Activated T-helper 2 cell treated with anti-CD3 and anti-CD28 coated beads, Interferon-gamma antibody, Interleukin-2, Interleukin-4, amounts not matched to agents 10 μg/mL and 5 μg/mL and 100 μg/mL, durations not matched to agents 14 hours and 24 hours and 36 hours (primary cell): ENCODE data around the gene PTBP1. TPM values are rescaled to one million over a fixed set of nuclear protein-coding genes. Genes with fewer than 3 reads are reported as not detected.
"Not testable (repeated sequence)": the region's sequence is repeated elsewhere in the genome, so short reads cannot be mapped to it uniquely, and the experiment has no call there.

ENCODE experiments used
- DNase-seq: peaks from one replicate; pipeline ENCODE4 v3.0.0; 2021; ENCODE audit warnings: low spot score
- H3K27ac Mint-ChIP-seq: one replicate; pipeline ENCODE4 v1.8.0; 2021; ENCODE audit warnings: mixed read lengths
- H3K27me3 Mint-ChIP-seq: one replicate; pipeline ENCODE4 v1.8.0; 2021; ENCODE audit warnings: low read depth, mixed read lengths
- H3K36me3 Mint-ChIP-seq: one replicate; pipeline ENCODE4 v1.8.0; 2021; ENCODE audit warnings: low read depth, mixed read lengths
- H3K4me1 Mint-ChIP-seq: one replicate; pipeline ENCODE4 v1.8.0; 2021; ENCODE audit warnings: low read depth, mixed read lengths
- H3K4me3 Mint-ChIP-seq: one replicate; pipeline ENCODE4 v1.8.0; 2021; ENCODE audit warnings: low read depth, mild to moderate bottlenecking, moderate library complexity, mixed read lengths
- H3K9me3 Mint-ChIP-seq: one replicate; pipeline ENCODE4 v1.8.0; 2021; ENCODE audit warnings: mixed read lengths
- intact Hi-C: fragments of 100-400 bp; cut with micrococcal nuclease; formaldehyde crosslinking; loops from one replicate; pipeline ENCODE4 v1.15.1; 2023
- total RNA-seq: library from RNA; stranded (reverse); gene quantifications from 2 replicates; pipeline ENCODE4 v1.2.3, GENCODE V29; 2022

Gene PTBP1
- total RNA-seq, 1 donor from 2014 or later, result 739 TPM

- H3K27me3 Mint-ChIP-seq, result no peaks in the 10 kb centered on the region
- no peak overlapping the region for H3K27ac Mint-ChIP-seq
- peaks cover 63% of the 10 kb centered on the region for H3K36me3 Mint-ChIP-seq
- H3K4me3 Mint-ChIP-seq, result no peak overlapping the region
- peaks cover 5% of the 10 kb centered on the region for H3K9me3 Mint-ChIP-seq
- DNase-seq, result no peak
- H3K4me1 Mint-ChIP-seq, result peaks cover 2% of the 10 kb centered on the region
- intact Hi-C loops, result no loop called here
These were observed 14.9 kb downstream of the PTBP1 start for GRCh38 chr19:812049-812746.

GRCh38 chr19:812747-813218 is 15.5 kb downstream of the PTBP1 start:
- H3K9me3 Mint-ChIP-seq, result peaks cover 5% of the 10 kb centered on the region
- no peak overlapping the region for H3K4me3 Mint-ChIP-seq
- H3K27me3 Mint-ChIP-seq, result no peaks in the 10 kb centered on the region
- H3K36me3 Mint-ChIP-seq, result peaks cover 57% of the 10 kb centered on the region
- H3K27ac Mint-ChIP-seq, result no peak overlapping the region
- no peaks in the 10 kb centered on the region for H3K4me1 Mint-ChIP-seq
- no peak for DNase-seq
- intact Hi-C loops, result no loop called here

GRCh38 chr19:813219-814151 is 16.2 kb downstream of the PTBP1 start:
- Mint-ChIP-seq H3K4me1 (no peaks in the 10 kb centered on the region), H3K27me3 (no peaks in the 10 kb centered on the region), H3K36me3 (peaks cover 54% of the 10 kb centered on the region), H3K4me3 (no peak overlapping the region), H3K9me3 (peaks cover 5% of the 10 kb centered on the region), H3K27ac (no peak overlapping the region)
- no peak for DNase-seq
- intact Hi-C loops, result no loop called here

GRCh38 chr19:814152-815078 is 17.2 kb downstream of the PTBP1 start:
- H3K36me3 Mint-ChIP-seq, result peaks cover 51% of the 10 kb centered on the region
- peaks cover 5% of the 10 kb centered on the region for H3K9me3 Mint-ChIP-seq
- H3K27me3 Mint-ChIP-seq, result no peaks in the 10 kb centered on the region
- no peak overlapping the region for H3K27ac Mint-ChIP-seq
- intact Hi-C loops, result no loop called here
- H3K4me1 Mint-ChIP-seq, result no peaks in the 10 kb centered on the region
- no peak overlapping the region for H3K4me3 Mint-ChIP-seq
- no peak for DNase-seq

GRCh38 chr19:815079-815774 is 18.0 kb downstream of the PTBP1 start:
- Mint-ChIP-seq H3K9me3 (peaks cover 5% of the 10 kb centered on the region), H3K27me3 (peaks cover 2% of the 10 kb centered on the region), H3K27ac (no peak overlapping the region), H3K4me3 (no peak overlapping the region), H3K4me1 (no peaks in the 10 kb centered on the region), H3K36me3 (peaks cover 43% of the 10 kb centered on the region)
- intact Hi-C loops, result no loop called here
- DNase-seq, result no peak

GRCh38 chr19:815775-816499 is 18.7 kb downstream of the PTBP1 start:
- H3K27me3 Mint-ChIP-seq, result peaks cover 2% of the 10 kb centered on the region
- no peak for DNase-seq
- intact Hi-C loops, result no loop called here
- H3K4me1 Mint-ChIP-seq, result no peaks in the 10 kb centered on the region
- peaks cover 5% of the 10 kb centered on the region for H3K9me3 Mint-ChIP-seq
- H3K36me3 Mint-ChIP-seq, result peaks cover 38% of the 10 kb centered on the region
- H3K4me3 Mint-ChIP-seq, result no peak overlapping the region
- no peak overlapping the region for H3K27ac Mint-ChIP-seq

GRCh38 chr19:816500-816857 is 19.2 kb downstream of the PTBP1 start:
- peaks cover 5% of the 10 kb centered on the region for H3K9me3 Mint-ChIP-seq
- no peak overlapping the region for H3K4me3 Mint-ChIP-seq
- peaks cover 2% of the 10 kb centered on the region for H3K27me3 Mint-ChIP-seq
- no peak for DNase-seq
- peaks cover 36% of the 10 kb centered on the region for H3K36me3 Mint-ChIP-seq
- intact Hi-C loops, result no loop called here
- H3K4me1 Mint-ChIP-seq, result no peaks in the 10 kb centered on the region
- H3K27ac Mint-ChIP-seq, result no peak overlapping the region

GRCh38 chr19:820212-820611 is 23.0 kb downstream of the PTBP1 start:
- not testable (repeated sequence) for H3K4me1 Mint-ChIP-seq

GRCh38 chr19:821231-821824 is 24.1 kb downstream of the PTBP1 start:
- no peak overlapping the region for H3K4me3 Mint-ChIP-seq
- intact Hi-C loops, result no loop called here
- H3K4me1 Mint-ChIP-seq, result no peaks in the 10 kb centered on the region
- peaks cover 14% of the 10 kb centered on the region for H3K27me3 Mint-ChIP-seq
- H3K36me3 Mint-ChIP-seq, result peaks cover 9% of the 10 kb centered on the region
- H3K27ac Mint-ChIP-seq, result no peak overlapping the region
- peaks cover 4% of the 10 kb centered on the region for H3K9me3 Mint-ChIP-seq
- DNase-seq, result no peak

More at GRCh38 chr19:820212-820611, 23.0 kb downstream of the PTBP1 start:
- DNase-seq, intact Hi-C loops, H3K27ac Mint-ChIP-seq, H3K9me3 Mint-ChIP-seq, H3K4me3 Mint-ChIP-seq: not testable (repeated sequence)
- peaks cover 14% of the 10 kb centered on the region for H3K27me3 Mint-ChIP-seq
- H3K36me3 Mint-ChIP-seq, result peaks cover 17% of the 10 kb centered on the region

GRCh38 chr19:821825-822503 is 24.7 kb downstream of the PTBP1 start, which contains the start of gene PLPPR3:
Gene PLPPR3 (minus strand): TSS chr19:821955. CDS start chr19:821559, 396 bp downstream.
- no peak for DNase-seq
- Mint-ChIP-seq H3K4me3 (no peak within 1 kb of the TSS), H3K27ac (no peak within 1 kb of the TSS), H3K4me1 (no peaks in the 10 kb centered on the region), H3K9me3 (no peaks in the 10 kb centered on the region), H3K27me3 (peaks cover 14% of the 10 kb centered on the region), H3K36me3 (peaks cover 3% of the 10 kb centered on the region)
- intact Hi-C loops, result no loop called here
